GM18526 (cell line): ENCODE results near the gene DLGAP4.

Source experiments
- POLR2A ChIP-seq: IDR thresholded peaks from 3 replicates; pipeline ENCODE4 v1.6.1; 2011; ENCODE audit not compliant: insufficient read length; ENCODE audit errors: extremely low read depth

DLGAP4 gene

DNA sequence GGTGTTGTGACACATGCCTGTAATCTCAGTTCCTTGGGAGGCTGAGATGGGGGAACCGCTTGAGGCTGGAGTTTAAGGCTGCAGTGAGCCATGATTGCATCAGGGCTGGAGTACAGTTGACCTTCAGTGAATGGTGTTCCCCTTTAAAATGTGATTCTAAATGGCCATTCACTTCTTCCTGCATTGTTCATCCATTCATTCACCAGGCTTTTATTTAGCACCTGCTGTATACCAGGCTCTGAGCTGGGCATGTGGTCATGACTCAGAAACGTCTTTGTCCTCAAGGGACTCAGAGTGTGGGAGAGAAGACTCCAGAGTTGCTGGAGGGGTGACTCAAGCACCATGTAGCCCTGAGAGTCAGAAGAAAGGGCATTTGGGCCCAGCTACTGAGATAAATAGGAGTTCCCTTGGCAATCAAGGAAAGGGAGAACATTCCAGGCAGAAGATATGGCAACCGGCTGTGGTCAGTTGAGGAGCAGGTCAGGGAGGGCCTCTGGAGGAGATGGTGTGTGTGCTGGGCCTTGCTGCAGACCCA is 101.1 kb downstream of the DLGAP4 start:
- no peak for TF ChIP-seq POLR2A

DNA sequence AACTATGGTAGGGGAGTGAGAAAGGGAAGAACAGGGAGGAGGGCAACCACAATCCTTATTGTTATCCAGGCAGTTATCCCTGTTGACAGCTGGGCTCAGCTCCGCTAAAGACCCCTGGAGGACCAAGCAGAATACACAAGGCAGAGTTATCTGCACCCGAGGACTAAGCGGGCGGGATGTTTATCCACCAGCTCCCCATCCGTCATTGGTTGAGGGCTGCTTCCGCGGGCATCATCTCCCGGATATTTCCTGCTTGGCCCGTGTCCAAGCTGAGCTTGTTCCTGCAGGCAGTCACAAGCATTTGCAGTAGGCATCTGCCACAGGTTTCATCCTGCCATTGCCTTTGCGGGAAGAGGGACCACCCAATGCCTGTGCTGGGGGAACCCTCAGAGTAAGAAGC is 102.1 kb downstream of the DLGAP4 start:
- no peak for TF ChIP-seq POLR2A

DNA sequence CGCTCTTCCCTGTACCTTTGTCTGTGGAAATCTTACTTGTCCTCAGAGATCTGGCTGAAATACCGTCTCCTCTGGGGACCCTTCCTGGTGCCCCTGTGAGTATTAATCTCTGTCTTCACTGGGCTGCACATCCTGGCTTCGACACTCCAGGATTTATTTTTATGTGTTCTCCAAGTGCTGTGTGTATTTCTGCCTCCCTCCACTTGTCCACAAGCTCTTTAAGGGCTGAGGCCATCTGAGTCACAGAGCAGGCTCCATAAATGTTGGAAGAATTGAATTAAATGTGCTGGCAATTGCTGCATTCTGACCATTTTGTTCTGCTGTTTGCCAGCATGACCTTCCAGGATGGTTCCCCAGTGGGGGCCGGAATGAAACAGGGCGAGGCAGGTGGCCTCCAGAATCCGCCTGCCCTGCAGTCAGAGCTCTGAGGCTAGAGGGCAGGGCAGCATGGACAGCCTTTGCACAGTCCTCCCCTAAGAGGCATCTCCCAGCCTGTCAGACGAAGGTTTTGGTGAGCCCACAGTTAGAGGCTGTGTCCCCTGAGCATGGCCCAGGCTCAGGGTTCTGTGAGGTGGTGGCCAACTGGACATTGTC is 105.8 kb downstream of the DLGAP4 start:
- TF ChIP-seq POLR2A: no peak

DNA sequence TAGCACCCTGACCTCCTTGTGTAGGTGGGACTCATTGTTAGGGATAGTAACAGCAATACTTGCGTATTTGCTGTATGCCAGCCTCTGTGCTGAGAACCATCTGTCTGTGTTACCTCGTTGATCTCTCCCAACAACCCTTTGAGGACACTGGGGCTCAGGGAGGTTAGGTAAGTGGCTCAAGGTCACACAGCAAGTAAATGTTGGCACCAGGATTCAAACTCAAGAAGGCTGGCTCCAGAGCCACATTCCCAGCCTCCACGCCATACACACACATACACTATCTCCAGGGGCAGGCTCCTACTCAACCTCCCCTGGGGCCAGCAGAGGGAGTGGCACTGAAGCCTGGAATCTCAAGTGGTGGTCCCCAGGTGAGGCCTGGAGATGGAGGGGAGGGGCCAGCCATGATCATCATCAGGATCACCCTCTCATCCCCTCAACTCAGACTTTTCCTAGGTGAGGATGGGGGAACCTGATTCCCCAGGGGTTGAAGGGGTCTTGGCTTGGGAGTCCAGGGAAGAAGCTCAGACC is 109.4 kb downstream of the DLGAP4 start:
- TF ChIP-seq POLR2A: no peak

DNA sequence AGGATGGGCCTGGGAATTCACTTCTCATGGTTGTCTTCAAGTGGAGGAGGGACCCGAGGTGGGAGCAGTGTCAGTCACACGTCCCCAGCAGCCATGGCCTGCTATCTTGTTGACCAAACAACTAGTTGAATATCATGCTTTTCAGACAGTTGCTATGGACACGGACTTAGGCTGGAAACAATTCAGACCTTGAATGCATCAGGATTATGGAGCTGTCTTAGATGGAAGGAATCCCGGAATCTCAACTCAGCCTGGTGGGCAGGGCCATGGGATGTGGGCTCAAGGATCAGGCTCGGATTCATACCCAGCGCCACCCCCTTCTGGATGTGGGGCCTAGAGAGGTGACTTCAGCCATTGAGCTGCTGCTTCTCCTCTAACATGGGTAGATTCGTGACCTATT is 112.6 kb downstream of the DLGAP4 start:
- no peak for TF ChIP-seq POLR2A

DNA sequence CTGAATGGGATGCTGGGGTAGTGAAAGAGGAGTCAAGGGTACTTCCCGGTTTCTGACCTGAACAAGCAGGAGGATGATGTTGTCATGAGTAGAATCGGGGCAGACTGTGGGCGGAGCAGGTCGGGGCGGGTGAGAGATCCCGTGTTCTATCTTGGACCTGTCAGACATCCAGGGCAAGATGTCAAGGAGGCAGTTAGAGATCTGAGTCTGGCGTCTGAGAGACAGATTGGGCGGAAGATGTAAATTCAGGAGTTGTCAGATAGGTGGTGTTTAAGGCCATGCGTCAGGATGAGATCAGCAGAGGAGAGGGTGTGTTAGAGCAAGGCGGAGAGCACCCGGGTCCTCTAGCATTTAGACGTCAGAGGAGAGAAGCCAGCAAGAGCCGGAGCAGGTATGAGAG is 115.5 kb downstream of the DLGAP4 start:
- no peak for TF ChIP-seq POLR2A

DNA sequence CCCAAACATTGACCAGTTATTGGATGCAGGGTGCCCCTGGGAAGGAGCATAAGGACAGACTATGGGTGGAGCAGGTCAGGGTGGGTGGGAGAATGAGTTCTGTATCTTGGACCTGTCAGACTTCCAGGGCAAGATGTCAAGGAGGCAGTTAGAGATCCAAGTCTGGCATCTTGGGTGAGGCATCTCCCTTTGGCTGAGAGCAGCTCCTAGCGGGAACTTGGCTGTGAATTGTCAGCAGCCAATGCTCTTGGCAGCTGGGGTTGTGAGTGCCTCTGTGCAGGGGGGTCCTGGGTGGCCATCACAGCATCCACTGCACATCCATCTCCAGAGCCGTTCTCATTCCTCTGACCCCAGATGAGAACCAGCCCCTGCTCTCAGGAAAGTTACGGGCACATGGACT is 118.2 kb downstream of the DLGAP4 start:
- TF ChIP-seq POLR2A: no peak

DNA sequence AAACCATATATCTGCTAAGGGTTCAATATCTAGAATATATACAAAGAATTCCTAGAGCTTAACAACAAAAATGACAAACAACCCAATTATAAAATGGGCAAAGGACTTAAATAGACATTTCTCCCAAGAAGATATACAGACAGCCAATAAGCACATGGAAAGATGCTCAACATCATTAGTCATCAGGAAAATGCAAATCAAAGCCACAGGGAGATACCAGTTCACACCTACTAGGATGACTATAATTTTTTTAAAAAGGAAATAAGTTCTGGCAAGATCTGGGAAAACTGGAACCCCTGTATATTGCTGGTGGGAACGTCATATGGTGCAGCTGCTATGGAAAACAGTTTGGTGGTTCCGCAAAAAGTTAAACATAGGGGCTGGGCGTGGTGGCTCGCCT is 119.0 kb downstream of the DLGAP4 start:
- no peak for TF ChIP-seq POLR2A

DNA sequence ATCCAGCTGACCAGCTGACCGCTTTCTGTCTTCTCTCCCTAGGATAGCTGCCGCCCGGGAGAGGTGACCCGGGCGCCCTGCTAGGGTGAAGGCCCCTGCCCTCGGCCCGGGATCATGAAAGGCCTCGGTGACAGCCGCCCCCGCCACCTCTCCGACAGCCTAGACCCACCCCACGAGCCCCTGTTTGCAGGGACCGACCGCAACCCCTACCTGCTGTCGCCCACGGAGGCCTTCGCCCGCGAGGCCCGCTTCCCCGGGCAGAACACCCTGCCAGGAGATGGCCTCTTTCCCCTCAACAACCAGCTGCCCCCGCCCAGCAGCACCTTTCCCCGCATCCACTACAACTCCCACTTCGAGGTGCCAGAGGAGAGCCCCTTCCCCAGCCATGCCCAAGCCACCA is 125.5 kb downstream of the DLGAP4 start:
- no peak for TF ChIP-seq POLR2A

DNA sequence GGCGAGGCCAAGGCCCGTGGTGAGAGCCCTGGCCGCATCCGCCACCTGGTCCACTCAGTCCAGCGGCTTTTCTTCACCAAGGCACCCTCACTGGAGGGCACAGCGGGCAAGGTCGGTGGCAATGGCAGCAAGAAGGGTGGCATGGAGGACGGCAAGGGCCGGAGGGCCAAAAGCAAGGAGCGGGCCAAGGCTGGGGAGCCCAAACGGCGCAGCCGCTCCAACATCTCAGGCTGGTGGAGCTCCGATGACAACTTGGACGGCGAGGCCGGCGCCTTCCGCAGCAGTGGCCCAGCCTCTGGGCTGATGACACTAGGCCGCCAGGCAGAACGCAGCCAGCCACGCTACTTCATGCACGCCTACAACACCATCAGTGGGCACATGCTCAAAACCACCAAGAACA is 126.0 kb downstream of the DLGAP4 start:
- no peak for TF ChIP-seq POLR2A

DNA sequence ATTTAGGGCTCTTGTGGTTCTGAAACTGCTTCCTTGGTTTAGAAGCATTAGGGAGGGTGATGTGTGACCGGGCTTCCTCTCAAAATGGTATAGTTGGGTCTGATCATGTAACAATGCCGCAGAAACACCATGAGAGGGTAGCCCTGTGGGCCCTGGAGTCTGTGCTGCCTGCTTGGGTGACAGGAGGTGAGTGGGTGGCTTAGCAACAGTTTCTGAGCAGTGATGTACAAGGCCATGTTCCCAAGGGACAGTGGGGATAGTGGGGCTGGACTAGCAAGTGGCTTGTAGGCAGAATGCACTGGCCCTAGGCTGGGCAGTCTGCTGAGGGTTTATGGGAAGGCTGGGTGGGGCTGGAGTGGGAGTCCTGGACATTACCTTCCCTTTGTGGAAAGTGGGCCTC is 128.2 kb downstream of the DLGAP4 start:
- no peak for TF ChIP-seq POLR2A

DNA sequence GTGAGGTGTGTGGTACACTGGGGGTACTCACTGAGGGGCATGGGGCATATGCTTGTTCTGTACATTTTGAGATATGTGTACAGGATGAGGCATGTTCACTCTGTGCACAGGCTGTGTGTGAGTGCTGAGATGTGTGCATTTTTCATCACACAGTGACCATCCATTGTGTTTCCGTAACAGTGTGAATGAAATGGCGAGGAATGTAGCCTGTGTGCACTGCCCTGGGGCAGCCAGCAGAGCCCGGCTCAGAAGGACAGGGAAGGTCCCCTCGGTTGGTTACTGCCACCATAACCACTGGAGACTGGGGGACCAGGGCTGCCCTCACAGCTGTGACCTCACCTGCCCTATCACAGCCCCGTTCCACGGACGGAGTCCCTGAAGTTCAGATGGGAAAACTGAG is 129.0 kb downstream of the DLGAP4 start:
- TF ChIP-seq POLR2A: no peak

DNA sequence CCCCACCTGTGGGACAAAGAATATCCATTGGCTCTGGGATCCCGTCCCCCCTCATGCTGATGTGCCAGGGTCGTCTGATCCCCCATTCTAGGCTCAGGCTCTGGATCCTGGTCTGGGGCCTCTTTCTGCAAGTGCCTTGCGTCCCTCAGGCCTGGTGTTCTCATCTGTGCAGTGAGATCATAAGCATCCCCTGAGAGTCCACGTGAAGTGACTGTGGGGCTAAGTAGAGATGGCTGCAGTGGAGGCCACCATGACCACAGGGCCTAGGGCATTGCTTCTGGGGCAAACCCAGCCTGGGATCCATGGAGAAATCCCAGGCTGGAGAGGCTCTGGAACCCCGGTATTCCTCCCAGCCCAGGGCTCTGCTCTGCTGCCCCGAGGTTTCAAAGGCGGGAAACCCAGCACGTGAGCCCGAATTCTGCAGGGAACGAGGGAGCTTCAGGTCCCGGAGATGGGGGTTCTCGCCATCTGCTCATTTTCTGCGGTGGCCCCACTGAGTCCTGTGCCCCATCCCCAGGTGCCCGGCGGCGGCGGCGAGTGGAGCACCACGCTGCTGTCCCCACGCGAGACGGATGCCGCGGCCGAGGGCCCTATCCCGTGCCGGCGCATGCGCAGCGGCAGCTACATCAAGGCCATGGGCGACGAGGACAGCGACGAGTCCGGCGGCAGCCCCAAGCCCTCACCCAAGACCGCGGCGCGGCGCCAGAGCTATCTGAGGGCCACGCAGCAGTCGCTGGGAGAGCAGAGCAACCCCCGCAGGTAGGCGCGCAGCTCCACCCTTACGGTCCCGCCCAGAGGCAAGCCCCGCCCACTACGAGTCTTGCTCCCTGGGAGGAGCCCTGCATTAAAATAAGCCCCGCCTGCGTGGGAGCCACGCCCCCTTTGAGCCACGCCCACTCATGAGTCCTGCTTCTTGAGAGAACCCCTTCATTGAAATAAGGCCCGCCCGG is 129.7 kb downstream of the DLGAP4 start:
- no peak for TF ChIP-seq POLR2A

DNA sequence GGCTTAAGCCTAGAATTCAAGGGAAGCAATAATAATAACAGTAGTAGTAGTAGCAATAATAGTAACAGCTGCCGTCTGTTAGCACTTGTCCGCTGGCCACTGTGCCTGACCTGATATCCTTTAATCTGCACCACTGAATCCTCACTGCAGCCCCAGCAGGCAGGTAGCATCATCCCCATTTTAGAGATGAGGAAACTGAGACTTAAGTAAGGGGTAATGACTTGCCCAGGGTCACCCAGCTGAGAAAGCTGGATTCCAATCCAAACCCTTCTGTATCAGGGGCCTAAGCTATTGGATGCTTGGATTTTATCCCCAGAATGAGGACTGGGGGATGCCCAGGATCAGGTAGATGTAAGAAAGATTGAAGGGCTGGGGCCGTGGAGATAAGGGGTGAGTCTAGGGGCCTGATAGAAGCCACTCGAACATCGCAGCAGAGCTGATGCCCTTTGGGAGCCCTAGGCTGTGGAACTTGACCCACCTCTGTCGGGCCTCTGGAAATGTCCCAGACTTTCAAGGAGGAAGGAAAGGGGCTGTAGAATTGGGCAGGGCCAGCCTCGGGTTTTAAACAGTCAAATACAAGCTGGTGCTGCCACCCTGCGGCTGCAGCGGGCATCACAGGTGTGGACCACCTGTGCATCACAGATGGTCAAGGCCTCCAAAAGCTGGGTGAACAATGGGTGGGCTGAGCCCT is 133.0 kb downstream of the DLGAP4 start:
- no peak for TF ChIP-seq POLR2A

DNA sequence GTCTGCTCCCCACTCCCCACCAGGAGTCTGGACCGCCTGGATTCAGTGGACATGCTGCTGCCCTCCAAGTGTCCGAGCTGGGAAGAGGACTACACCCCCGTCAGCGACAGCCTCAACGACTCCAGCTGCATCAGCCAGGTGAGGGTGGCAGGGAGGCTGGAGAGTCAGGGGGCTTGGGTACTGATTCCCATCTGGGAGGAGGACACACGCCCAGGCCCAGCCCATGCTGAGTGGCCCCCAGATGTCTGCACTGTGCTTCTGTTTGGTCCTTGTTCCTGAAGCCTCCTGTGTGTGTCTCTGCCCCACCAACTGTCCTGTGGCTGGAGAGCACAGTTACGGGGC is 133.6 kb downstream of the DLGAP4 start:
- TF ChIP-seq POLR2A: no peak
